Measurements from ENCODE around the gene KIAA2012. TPM values are rescaled to one million over a fixed set of nuclear protein-coding genes. Genes with fewer than 3 reads are reported as not detected.

Gene KIAA2012
- total RNA-seq, 1 donor from 2014 or later: 0.11 TPM

DNA sequence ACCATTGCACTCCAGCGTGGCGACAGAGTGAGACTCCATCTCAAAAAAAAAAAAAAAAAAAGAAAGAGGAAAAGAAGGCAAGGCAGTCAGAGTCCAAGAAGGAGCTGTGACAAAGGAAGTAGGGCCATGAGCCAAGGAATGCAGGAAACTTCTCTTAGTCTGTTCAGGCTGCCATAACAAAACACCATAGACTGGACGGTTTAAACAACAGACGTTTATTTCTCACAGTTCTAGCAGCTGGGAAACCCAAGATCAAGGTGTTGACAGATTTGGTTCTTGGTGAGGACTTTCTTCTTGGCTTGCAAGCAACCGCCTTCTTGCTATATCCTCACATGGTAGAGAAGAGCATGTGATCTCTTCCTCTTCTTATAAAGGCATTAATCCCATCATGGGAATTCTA lies 178.4 kb downstream of the KIAA2012 start:
- H3K27ac ChIP-seq: no peak overlapping the region
- intact Hi-C loops (cut with DNase I): no loop called here
- DNase-seq (ENCODE audit: low spot score in 2 of 2): no peak
- no peaks in the 10 kb centered on the region for H3K4me1 ChIP-seq
- H3K27me3 ChIP-seq: no peaks in the 10 kb centered on the region
- H3K36me3 ChIP-seq: no peaks in the 10 kb centered on the region
- no peaks in the 10 kb centered on the region for H3K9me3 ChIP-seq
- TF ChIP-seq, protein P1, sequence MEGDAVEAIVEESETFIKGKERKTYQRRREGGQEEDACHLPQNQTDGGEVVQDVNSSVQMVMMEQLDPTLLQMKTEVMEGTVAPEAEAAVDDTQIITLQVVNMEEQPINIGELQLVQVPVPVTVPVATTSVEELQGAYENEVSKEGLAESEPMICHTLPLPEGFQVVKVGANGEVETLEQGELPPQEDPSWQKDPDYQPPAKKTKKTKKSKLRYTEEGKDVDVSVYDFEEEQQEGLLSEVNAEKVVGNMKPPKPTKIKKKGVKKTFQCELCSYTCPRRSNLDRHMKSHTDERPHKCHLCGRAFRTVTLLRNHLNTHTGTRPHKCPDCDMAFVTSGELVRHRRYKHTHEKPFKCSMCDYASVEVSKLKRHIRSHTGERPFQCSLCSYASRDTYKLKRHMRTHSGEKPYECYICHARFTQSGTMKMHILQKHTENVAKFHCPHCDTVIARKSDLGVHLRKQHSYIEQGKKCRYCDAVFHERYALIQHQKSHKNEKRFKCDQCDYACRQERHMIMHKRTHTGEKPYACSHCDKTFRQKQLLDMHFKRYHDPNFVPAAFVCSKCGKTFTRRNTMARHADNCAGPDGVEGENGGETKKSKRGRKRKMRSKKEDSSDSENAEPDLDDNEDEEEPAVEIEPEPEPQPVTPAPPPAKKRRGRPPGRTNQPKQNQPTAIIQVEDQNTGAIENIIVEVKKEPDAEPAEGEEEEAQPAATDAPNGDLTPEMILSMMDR (IDR thresholded peaks at IDR 0.05): no peak
- no peak overlapping the region for H3K4me3 ChIP-seq

Other genes starting within 250 kb of the KIAA2012 start
- 32.5 TPM for gene FZD7, start 39.4 kb upstream of the KIAA2012 start, total RNA-seq
- 208 TPM for gene SUMO1, start 165.3 kb downstream of the KIAA2012 start, total RNA-seq
- 65.8 TPM for gene NOP58, start 192.5 kb downstream of the KIAA2012 start, total RNA-seq